GM21576 (cell line): ENCODE measurements around the gene MYH11.

Experiments
- ATAC-seq: cut with Tn5 transposase; IDR thresholded peaks from one replicate; pipeline ENCODE4 v1.9.1; 2021; ENCODE audit warnings: mild to moderate bottlenecking, moderate library complexity; ENCODE audit not compliant: unreplicated experiment

MYH11 gene

GRCh38 chr16:15856901-15857698 is at the start of gene MYH11:
MYH11 (minus strand) TSS chr16:15857028; CDS start chr16:15838252, 18,776 bp downstream.
- no peak for ATAC-seq

GRCh38 chr16:15906439-15906838 is 49.6 kb upstream of the MYH11 start:
- no peak for ATAC-seq

- ATAC-seq = no peak
Measured at GRCh38 chr16:15903960-15904359, 47.1 kb upstream of the MYH11 start.

GRCh38 chr16:15900901-15901500 is 44.2 kb upstream of the MYH11 start:
- ATAC-seq = no peak

GRCh38 chr16:15900357-15900756 is 43.5 kb upstream of the MYH11 start:
- no peak for ATAC-seq

- peak; percentile 60 for ATAC-seq
Measured at GRCh38 chr16:15899538-15900100, 42.8 kb upstream of the MYH11 start.

- no peak for ATAC-seq
Measured at GRCh38 chr16:15898654-15899053, 41.8 kb upstream of the MYH11 start.

GRCh38 chr16:15897834-15898254 is 41.0 kb upstream of the MYH11 start:
- ATAC-seq = no peak

GRCh38 chr16:15897121-15897780 is 40.4 kb upstream of the MYH11 start:
- no peak for ATAC-seq

GRCh38 chr16:15894571-15895374 is 37.9 kb upstream of the MYH11 start:
- ATAC-seq = no peak

GRCh38 chr16:15891508-15891907 is 34.7 kb upstream of the MYH11 start:
- no peak for ATAC-seq

- ATAC-seq = peak; percentile 97
Measured at GRCh38 chr16:15888072-15888976, 31.5 kb upstream of the MYH11 start, which contains the start of gene CEP20. CEP20 (minus strand) TSS chr16:15888603; CDS start chr16:15888585, 18 bp downstream.

GRCh38 chr16:15887283-15887682 is 30.5 kb upstream of the MYH11 start:
- ATAC-seq = no peak

GRCh38 chr16:15886078-15886477 is 29.2 kb upstream of the MYH11 start:
- ATAC-seq = no peak

- ATAC-seq = no peak
Measured at GRCh38 chr16:15885560-15886001, 28.8 kb upstream of the MYH11 start.

GRCh38 chr16:15882563-15882962 is 25.7 kb upstream of the MYH11 start:
- ATAC-seq = no peak

GRCh38 chr16:15881794-15882379 is 25.1 kb upstream of the MYH11 start:
- ATAC-seq = no peak

GRCh38 chr16:15880434-15881308 is 23.8 kb upstream of the MYH11 start:
- ATAC-seq = no peak
